SK-N-MC (cell line): Measurements from ENCODE around the gene ANXA1.

Source experiments
- EZH2 ChIP-seq: fragments of 200-600 bp; sonication (generic); IDR thresholded peaks from one replicate; pipeline ENCODE4 v1.6.1; 2017; ENCODE audit warnings: antibody characterized with exemption
- POLR2AphosphoS5 ChIP-seq: IDR thresholded peaks from 2 replicates; pipeline ENCODE4 v1.6.1; 2012; ENCODE audit warnings: mild to moderate bottlenecking, low read depth, low read length, borderline replicate concordance

- TF ChIP-seq EZH2 (no peak), POLR2AphosphoS5 (no peak)
These were observed 21.2 kb downstream of the ANXA1 start for GRCh38 chr9:73172901-73173215.
